Measurements from ENCODE around the gene ZNF583.

ZNF583 gene

GRCh38 chr19:56393119-56394012 lies 10.8 kb upstream of the ZNF583 start, which contains the start of gene ZNF582:
Gene ZNF582, minus strand, starts transcription at chr19:56393534. Its CDS starts 1,782 bp downstream, at chr19:56391752.
- Histone ChIP-seq H3K4me3 (ENCODE audit: low read length) (peak within 1 kb of the TSS; percentile 81), H3K4me2 (ENCODE audit: low read length) (peak within 1 kb of the TSS; percentile 84), H3K4me1 (ENCODE audit: control insufficient read depth, insufficient read depth, low read length) (peaks cover 3% of the 10 kb centered on the region), H3K36me3 (ENCODE audit: insufficient read depth, low read length) (peaks cover 5% of the 10 kb centered on the region), H3K9ac (ENCODE audit: low read depth, low read length) (peak within 1 kb of the TSS; percentile 93), H3K9me3 (replicated peaks; ENCODE audit: low read length) (peaks cover 4% of the 10 kb centered on the region), H3K27me3 (ENCODE audit: control insufficient read depth, insufficient read depth, low read length) (no peaks in the 10 kb centered on the region)

GRCh38 chr19:56398809-56399208 lies 5.3 kb upstream of the ZNF583 start:
- Histone ChIP-seq H3K36me3 (ENCODE audit: insufficient read depth, low read length) (peaks cover 19% of the 10 kb centered on the region), H3K9ac (ENCODE audit: low read depth, low read length) (no peak overlapping the region), H3K9me3 (replicated peaks; ENCODE audit: low read length) (peaks cover 10% of the 10 kb centered on the region), H3K4me1 (ENCODE audit: control insufficient read depth, insufficient read depth, low read length) (peaks cover 5% of the 10 kb centered on the region), H3K27me3 (ENCODE audit: control insufficient read depth, insufficient read depth, low read length) (no peaks in the 10 kb centered on the region), H3K4me2 (ENCODE audit: low read length) (no peak overlapping the region), H3K4me3 (ENCODE audit: low read length) (no peak overlapping the region)

- no peak overlapping the region for H3K4me2 ChIP-seq (ENCODE audit: low read length)
- no peaks in the 10 kb centered on the region for H3K27me3 ChIP-seq (ENCODE audit: control insufficient read depth, insufficient read depth, low read length)
- H3K9ac ChIP-seq (ENCODE audit: low read depth, low read length), result no peak overlapping the region
- peaks cover 19% of the 10 kb centered on the region for H3K36me3 ChIP-seq (ENCODE audit: insufficient read depth, low read length)
- peaks cover 12% of the 10 kb centered on the region for H3K4me1 ChIP-seq (ENCODE audit: control insufficient read depth, insufficient read depth, low read length)
- no peak overlapping the region for H3K4me3 ChIP-seq (ENCODE audit: low read length)
- H3K9me3 ChIP-seq (replicated peaks; ENCODE audit: low read length), result peaks cover 7% of the 10 kb centered on the region
Observed at GRCh38 chr19:56400485-56400884, 3.6 kb upstream of the ZNF583 start.

GRCh38 chr19:56403261-56403660 lies 871 bp upstream of the ZNF583 start:
- H3K9me3 ChIP-seq (replicated peaks; ENCODE audit: low read length), result peaks cover 15% of the 10 kb centered on the region
- H3K4me3 ChIP-seq (ENCODE audit: low read length), result peak overlapping the region; percentile 93
- H3K4me2 ChIP-seq (ENCODE audit: low read length), result peak overlapping the region; percentile 88

GRCh38 chr19:56404705-56405056 lies 549 bp downstream of the ZNF583 start:
- Histone ChIP-seq H3K4me1 (ENCODE audit: control insufficient read depth, insufficient read depth, low read length) (peaks cover 12% of the 10 kb centered on the region), H3K9ac (ENCODE audit: low read depth, low read length) (peak overlapping the region; percentile 96), H3K4me2 (ENCODE audit: low read length) (peak overlapping the region; percentile 88), H3K36me3 (ENCODE audit: insufficient read depth, low read length) (peaks cover 30% of the 10 kb centered on the region), H3K4me3 (ENCODE audit: low read length) (peak overlapping the region; percentile 93), H3K27me3 (ENCODE audit: control insufficient read depth, insufficient read depth, low read length) (no peaks in the 10 kb centered on the region), H3K9me3 (replicated peaks; ENCODE audit: low read length) (peaks cover 13% of the 10 kb centered on the region)

More at GRCh38 chr19:56403261-56403660, 871 bp upstream of the ZNF583 start:
- Histone ChIP-seq H3K9ac (ENCODE audit: low read depth, low read length) (peak overlapping the region; percentile 96), H3K36me3 (ENCODE audit: insufficient read depth, low read length) (peaks cover 28% of the 10 kb centered on the region), H3K27me3 (ENCODE audit: control insufficient read depth, insufficient read depth, low read length) (no peaks in the 10 kb centered on the region), H3K4me1 (ENCODE audit: control insufficient read depth, insufficient read depth, low read length) (peaks cover 12% of the 10 kb centered on the region)

GRCh38 chr19:56405062-56405461 lies 930 bp downstream of the ZNF583 start:
- Histone ChIP-seq H3K4me1 (ENCODE audit: control insufficient read depth, insufficient read depth, low read length) (peaks cover 12% of the 10 kb centered on the region), H3K27me3 (ENCODE audit: control insufficient read depth, insufficient read depth, low read length) (no peaks in the 10 kb centered on the region), H3K4me2 (ENCODE audit: low read length) (peak overlapping the region; percentile 88), H3K4me3 (ENCODE audit: low read length) (peak overlapping the region; percentile 93), H3K36me3 (ENCODE audit: insufficient read depth, low read length) (peaks cover 31% of the 10 kb centered on the region), H3K9ac (ENCODE audit: low read depth, low read length) (peak overlapping the region; percentile 96), H3K9me3 (replicated peaks; ENCODE audit: low read length) (peaks cover 12% of the 10 kb centered on the region)

- Histone ChIP-seq H3K4me1 (ENCODE audit: control insufficient read depth, insufficient read depth, low read length) (no peaks in the 10 kb centered on the region), H3K27me3 (ENCODE audit: control insufficient read depth, insufficient read depth, low read length) (no peaks in the 10 kb centered on the region), H3K4me3 (ENCODE audit: low read length) (peak overlapping the region; percentile 1), H3K36me3 (ENCODE audit: insufficient read depth, low read length) (peaks cover 56% of the 10 kb centered on the region), H3K9me3 (replicated peaks; ENCODE audit: low read length) (peaks cover 78% of the 10 kb centered on the region), H3K9ac (ENCODE audit: low read depth, low read length) (no peak overlapping the region), H3K4me2 (ENCODE audit: low read length) (no peak overlapping the region)
Observed at GRCh38 chr19:56423276-56423984, 19.3 kb downstream of the ZNF583 start.

GRCh38 chr19:56423985-56424353 lies 19.8 kb downstream of the ZNF583 start:
- Histone ChIP-seq H3K36me3 (ENCODE audit: insufficient read depth, low read length) (peaks cover 50% of the 10 kb centered on the region), H3K4me1 (ENCODE audit: control insufficient read depth, insufficient read depth, low read length) (no peaks in the 10 kb centered on the region), H3K27me3 (ENCODE audit: control insufficient read depth, insufficient read depth, low read length) (no peaks in the 10 kb centered on the region), H3K9me3 (replicated peaks; ENCODE audit: low read length) (peaks cover 81% of the 10 kb centered on the region), H3K4me3 (ENCODE audit: low read length) (peak overlapping the region; percentile 1), H3K9ac (ENCODE audit: low read depth, low read length) (no peak overlapping the region), H3K4me2 (ENCODE audit: low read length) (no peak overlapping the region)

- H3K36me3 ChIP-seq (ENCODE audit: insufficient read depth, low read length), result peaks cover 5% of the 10 kb centered on the region
- H3K4me1 ChIP-seq (ENCODE audit: control insufficient read depth, insufficient read depth, low read length), result no peaks in the 10 kb centered on the region
- H3K9ac ChIP-seq (ENCODE audit: low read depth, low read length), result no peak overlapping the region
- H3K4me3 ChIP-seq (ENCODE audit: low read length), result no peak overlapping the region
- H3K4me2 ChIP-seq (ENCODE audit: low read length), result no peak overlapping the region
- H3K27me3 ChIP-seq (ENCODE audit: control insufficient read depth, insufficient read depth, low read length), result no peaks in the 10 kb centered on the region
- peaks cover 44% of the 10 kb centered on the region for H3K9me3 ChIP-seq (replicated peaks; ENCODE audit: low read length)
Observed at GRCh38 chr19:56441206-56441792, 37.2 kb downstream of the ZNF583 start.

GRCh38 chr19:56474308-56474707 lies 70.2 kb downstream of the ZNF583 start:
- H3K27me3 ChIP-seq (ENCODE audit: control insufficient read depth, insufficient read depth, low read length), result no peaks in the 10 kb centered on the region
- no peak overlapping the region for H3K9ac ChIP-seq (ENCODE audit: low read depth, low read length)
- no peak overlapping the region for H3K4me2 ChIP-seq (ENCODE audit: low read length)
- H3K4me1 ChIP-seq (ENCODE audit: control insufficient read depth, insufficient read depth, low read length), result peaks cover 8% of the 10 kb centered on the region
- peaks cover 11% of the 10 kb centered on the region for H3K9me3 ChIP-seq (replicated peaks; ENCODE audit: low read length)
- peaks cover 16% of the 10 kb centered on the region for H3K36me3 ChIP-seq (ENCODE audit: insufficient read depth, low read length)
- no peak overlapping the region for H3K4me3 ChIP-seq (ENCODE audit: low read length)

- peak overlapping the region; percentile 81 for H3K4me3 ChIP-seq (ENCODE audit: low read length)
- peak overlapping the region; percentile 88 for H3K4me2 ChIP-seq (ENCODE audit: low read length)
- H3K9ac ChIP-seq (ENCODE audit: low read depth, low read length), result peak overlapping the region; percentile 83
- no peaks in the 10 kb centered on the region for H3K27me3 ChIP-seq (ENCODE audit: control insufficient read depth, insufficient read depth, low read length)
- H3K36me3 ChIP-seq (ENCODE audit: insufficient read depth, low read length), result peaks cover 13% of the 10 kb centered on the region
- H3K9me3 ChIP-seq (replicated peaks; ENCODE audit: low read length), result no peaks in the 10 kb centered on the region
- H3K4me1 ChIP-seq (ENCODE audit: control insufficient read depth, insufficient read depth, low read length), result peaks cover 8% of the 10 kb centered on the region
Observed at GRCh38 chr19:56476093-56476492, 72.0 kb downstream of the ZNF583 start.

Measured in skeletal muscle satellite cell (primary cell).